ENCODE measurements around the gene RUFY3. TPM values are rescaled to one million over a fixed set of nuclear protein-coding genes. Genes with fewer than 3 reads are reported as not detected.

The RUFY3 gene
- polyA plus RNA-seq, 3 donors, result 11.1 to 37.3 (median 12.5) TPM

- Histone ChIP-seq H3K27ac (ENCODE audit: low read depth in 1 of 2, low read length in 2 of 2) (peak overlapping the region in 1 of 2 donors; percentile 92), H3K4me2 (replicated peaks; ENCODE audit: extremely low read depth, low read length, poor library complexity, severe bottlenecking) (peak overlapping the region; percentile 81), H3K27me3 (ENCODE audit: control insufficient read depth in 2 of 2, insufficient read depth in 2 of 2, low read length in 2 of 2) (no peaks in the 10 kb centered on the region), H3K79me2 (ENCODE audit: insufficient read depth, low read length) (peaks cover 81% of the 10 kb centered on the region), H3K9me3 (replicated peaks in 1 of 2; ENCODE audit: control insufficient read depth in 1 of 2, insufficient read depth in 1 of 2, low read length in 2 of 2) (no peaks in the 10 kb centered on the region), H4K20me1 (ENCODE audit: insufficient read depth, low read length) (no peaks in the 10 kb centered on the region), H3K4me3 (replicated peaks in 1 of 3; ENCODE audit: low read depth in 2 of 3, low read length in 3 of 3) (no peak overlapping the region), H3K9ac (ENCODE audit: insufficient read depth, low read length, poor library complexity, severe bottlenecking) (no peak overlapping the region), H3K4me1 (ENCODE audit: control insufficient read depth in 1 of 2, insufficient read depth in 2 of 2, low read length in 2 of 2) (peaks cover 54 to 64% of the 10 kb centered on the region in 2 donors), H3K36me3 (replicated peaks in 1 of 2; ENCODE audit: control insufficient read depth in 1 of 2, insufficient read depth in 2 of 2, low read length in 2 of 2) (no peaks in the 10 kb centered on the region), H2AFZ (ENCODE audit: insufficient read depth, low read depth, low read length, poor library complexity, severe bottlenecking) (no peak overlapping the region)
- Mint-ChIP-seq H3K9me3 (no peaks in the 10 kb centered on the region), H3K36me3 (peaks cover 0 to 4% of the 10 kb centered on the region in 2 donors), H3K4me1 (peaks cover 64% of the 10 kb centered on the region), H3K4me3 (no peak overlapping the region), H3K27ac (peak overlapping the region; percentile 24 to 75 (median 67)), H3K27me3 (ENCODE audit: low read depth in 3 of 3) (no peaks in the 10 kb centered on the region)
- intact Hi-C loops (cut with micrococcal nuclease), result no loop called here
- DNase-seq, result no peak
- WGBS (ENCODE audit: insufficient coverage), result no CpG with 5 or more reads among the region's 3 CpGs
- TF ChIP-seq CTCF (IDR thresholded peaks at IDR 0.05), result no peak
Measured at GRCh38 chr4:70712150-70712549, 9.6 kb upstream of the RUFY3 start.

GRCh38 chr4:70712604-70713452, 8.9 kb upstream of the RUFY3 start:
- H3K9ac ChIP-seq (ENCODE audit: insufficient read depth, low read length, poor library complexity, severe bottlenecking), result peak overlapping the region; percentile 55
- H3K79me2 ChIP-seq (ENCODE audit: insufficient read depth, low read length), result peaks cover 80% of the 10 kb centered on the region
- Mint-ChIP-seq H3K36me3 (peaks cover 0 to 4% of the 10 kb centered on the region in 2 donors), H3K27me3 (ENCODE audit: low read depth in 3 of 3) (no peaks in the 10 kb centered on the region), H3K4me3 (peak overlapping the region; percentile 67 to 85), H3K4me1 (peaks cover 66% of the 10 kb centered on the region), H3K9me3 (no peaks in the 10 kb centered on the region), H3K27ac (peak overlapping the region; percentile 93 to 99 (median 98))
- no peaks in the 10 kb centered on the region for H3K9me3 ChIP-seq (replicated peaks in 1 of 2; ENCODE audit: control insufficient read depth in 1 of 2, insufficient read depth in 1 of 2, low read length in 2 of 2)
- DNase-seq, result peak in 2 of 3 donors; percentile 15 to 33
- H4K20me1 ChIP-seq (ENCODE audit: insufficient read depth, low read length), result no peaks in the 10 kb centered on the region
- H3K36me3 ChIP-seq (replicated peaks in 1 of 2; ENCODE audit: control insufficient read depth in 1 of 2, insufficient read depth in 2 of 2, low read length in 2 of 2), result no peaks in the 10 kb centered on the region
- WGBS (ENCODE audit: insufficient coverage), result 60% methylated on average over 2 of the region's 7 CpGs
- no peaks in the 10 kb centered on the region for H3K27me3 ChIP-seq (ENCODE audit: control insufficient read depth in 2 of 2, insufficient read depth in 2 of 2, low read length in 2 of 2)
- H2AFZ ChIP-seq (ENCODE audit: insufficient read depth, low read depth, low read length, poor library complexity, severe bottlenecking), result no peak overlapping the region
- TF ChIP-seq CTCF (IDR thresholded peaks at IDR 0.05), result no peak
- peak overlapping the region; percentile 90 to 92 for H3K27ac ChIP-seq (ENCODE audit: low read depth in 1 of 2, low read length in 2 of 2)
- H3K4me2 ChIP-seq (replicated peaks; ENCODE audit: extremely low read depth, low read length, poor library complexity, severe bottlenecking), result peak overlapping the region; percentile 81
- H3K4me3 ChIP-seq (replicated peaks in 1 of 3; ENCODE audit: low read depth in 2 of 3, low read length in 3 of 3), result peak overlapping the region in 2 of 3 experiments; percentile 0 to 67
- H3K4me1 ChIP-seq (ENCODE audit: control insufficient read depth in 1 of 2, insufficient read depth in 2 of 2, low read length in 2 of 2), result peaks cover 54 to 61% of the 10 kb centered on the region in 2 donors
- intact Hi-C loops (cut with micrococcal nuclease), result no loop called here

Data from CD14-positive monocyte (primary cell).